SK-N-DZ (cell line): ENCODE data around the gene LUC7L.
A peak's percentile ranks its signal among the peaks of the same experiment; 100 is the strongest.
"Not testable (repeated sequence)": the region's sequence is repeated elsewhere in the genome, so short reads cannot be mapped to it uniquely, and the experiment has no call there.

Experiments
- DNase-seq: peaks from one replicate; pipeline ENCODE4 v3.0.0-alpha.2; 2015; ENCODE audit warnings: low spot score

Gene LUC7L

GRCh38 chr16:165539-166374 lies 63.5 kb downstream of the LUC7L start, which contains the start of gene HBM:
Gene HBM, plus strand, starts transcription at chr16:165978. Its CDS starts 20 bp downstream, at chr16:165998.
- no peak for DNase-seq

GRCh38 chr16:164827-165538 lies 64.3 kb downstream of the LUC7L start:
- DNase-seq: no peak

GRCh38 chr16:164134-164823 lies 65.0 kb downstream of the LUC7L start:
- DNase-seq: not testable (repeated sequence)

GRCh38 chr16:163696-164095 lies 65.6 kb downstream of the LUC7L start:
- DNase-seq: not testable (repeated sequence)

- not testable (repeated sequence) for DNase-seq
Measured at GRCh38 chr16:163139-163538, 66.1 kb downstream of the LUC7L start.

GRCh38 chr16:162271-162991 lies 66.8 kb downstream of the LUC7L start:
- DNase-seq: no peak

- DNase-seq: no peak
Measured at GRCh38 chr16:160691-161190, 68.5 kb downstream of the LUC7L start.

GRCh38 chr16:160242-160641 lies 69.0 kb downstream of the LUC7L start:
- DNase-seq: not testable (repeated sequence)

GRCh38 chr16:159136-159849 lies 70.0 kb downstream of the LUC7L start:
- no peak for DNase-seq

GRCh38 chr16:155031-155398 lies 74.2 kb downstream of the LUC7L start:
- DNase-seq: no peak

GRCh38 chr16:154217-155030 lies 74.8 kb downstream of the LUC7L start:
- DNase-seq: peak; percentile 49

- DNase-seq: not testable (repeated sequence)
Measured at GRCh38 chr16:153550-154216, 75.6 kb downstream of the LUC7L start.

GRCh38 chr16:153129-153521 lies 76.1 kb downstream of the LUC7L start:
- not testable (repeated sequence) for DNase-seq

- no peak for DNase-seq
Measured at GRCh38 chr16:152141-153128, 76.8 kb downstream of the LUC7L start, which contains the start of gene HBZ. Gene HBZ, plus strand, starts transcription at chr16:152644. Its CDS starts 266 bp downstream, at chr16:152910.

- DNase-seq: no peak
Measured at GRCh38 chr16:149024-149660, 80.1 kb downstream of the LUC7L start.

- no peak for DNase-seq
Measured at GRCh38 chr16:146646-147045, 82.6 kb downstream of the LUC7L start.

GRCh38 chr16:144797-145252 lies 84.4 kb downstream of the LUC7L start:
- DNase-seq: no peak
